ENCODE data around the gene DPP7.
"Not testable (repeated sequence)": the region's sequence is repeated elsewhere in the genome, so short reads cannot be mapped to it uniquely, and the experiment has no call there.

DNA sequence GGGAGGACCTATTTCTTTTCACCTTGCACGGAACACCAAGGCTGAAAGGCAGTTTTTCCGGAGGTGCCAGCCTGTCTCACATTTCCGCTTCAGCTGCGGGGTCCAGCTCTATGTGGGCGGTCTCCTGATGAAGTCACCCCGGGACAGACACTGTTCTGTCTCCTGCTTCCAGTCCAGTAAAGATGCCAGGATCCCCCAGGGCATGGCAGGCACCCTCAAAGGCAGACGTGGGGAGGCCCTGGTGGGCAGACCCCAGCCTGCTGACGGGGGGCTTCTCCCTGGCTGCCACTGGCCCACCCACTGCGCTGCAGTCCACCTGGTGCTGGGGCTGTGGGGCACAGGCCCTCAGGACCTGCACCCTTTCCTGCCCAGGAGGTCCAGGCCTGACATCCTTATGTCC is 51.7 kb downstream of the DPP7 start:
- not testable (repeated sequence) for TF ChIP-seq CTCF (IDR thresholded peaks at IDR 0.05; ENCODE audit: low read depth, low read length); EZH2phosphoT487 (IDR thresholded peaks at IDR 0.05; ENCODE audit: low read depth)
